T-helper 9 cell (primary cell): ENCODE data around the gene GPR179.
A peak's percentile ranks its signal among the peaks of the same experiment; 100 is the strongest.

Experiments used
- DNase-seq: peaks from one replicate; pipeline ENCODE4 v3.0.0-alpha.2; 2020
- total RNA-seq, 2 donors: gene quantifications; one replicate each; lab custom pipeline; 2026; lab: John Stamatoyannopoulos, UW

Gene GPR179, protein sequence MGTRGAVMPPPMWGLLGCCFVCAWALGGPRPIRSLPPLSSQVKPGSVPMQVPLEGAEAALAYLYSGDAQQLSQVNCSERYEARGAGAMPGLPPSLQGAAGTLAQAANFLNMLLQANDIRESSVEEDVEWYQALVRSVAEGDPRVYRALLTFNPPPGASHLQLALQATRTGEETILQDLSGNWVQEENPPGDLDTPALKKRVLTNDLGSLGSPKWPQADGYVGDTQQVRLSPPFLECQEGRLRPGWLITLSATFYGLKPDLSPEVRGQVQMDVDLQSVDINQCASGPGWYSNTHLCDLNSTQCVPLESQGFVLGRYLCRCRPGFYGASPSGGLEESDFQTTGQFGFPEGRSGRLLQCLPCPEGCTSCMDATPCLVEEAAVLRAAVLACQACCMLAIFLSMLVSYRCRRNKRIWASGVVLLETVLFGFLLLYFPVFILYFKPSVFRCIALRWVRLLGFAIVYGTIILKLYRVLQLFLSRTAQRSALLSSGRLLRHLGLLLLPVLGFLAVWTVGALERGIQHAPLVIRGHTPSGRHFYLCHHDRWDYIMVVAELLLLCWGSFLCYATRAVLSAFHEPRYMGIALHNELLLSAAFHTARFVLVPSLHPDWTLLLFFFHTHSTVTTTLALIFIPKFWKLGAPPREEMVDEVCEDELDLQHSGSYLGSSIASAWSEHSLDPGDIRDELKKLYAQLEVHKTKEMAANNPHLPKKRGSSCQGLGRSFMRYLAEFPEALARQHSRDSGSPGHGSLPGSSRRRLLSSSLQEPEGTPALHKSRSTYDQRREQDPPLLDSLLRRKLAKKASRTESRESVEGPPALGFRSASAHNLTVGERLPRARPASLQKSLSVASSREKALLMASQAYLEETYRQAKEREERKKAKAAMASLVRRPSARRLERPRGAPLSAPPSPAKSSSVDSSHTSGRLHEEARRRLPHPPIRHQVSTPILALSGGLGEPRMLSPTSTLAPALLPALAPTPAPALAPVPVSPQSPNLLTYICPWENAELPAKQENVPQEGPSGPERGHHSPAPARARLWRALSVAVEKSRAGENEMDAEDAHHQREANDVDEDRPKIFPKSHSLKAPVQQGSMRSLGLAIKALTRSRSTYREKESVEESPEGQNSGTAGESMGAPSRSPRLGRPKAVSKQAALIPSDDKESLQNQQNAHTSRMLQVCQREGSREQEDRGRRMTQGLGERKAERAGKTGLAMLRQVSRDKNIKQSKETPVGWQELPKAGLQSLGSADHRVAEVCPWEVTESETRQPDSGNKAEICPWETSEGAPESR (N-terminal part only)
- 0 to 0.28 reads per million in 2 donors for total RNA-seq

DNA sequence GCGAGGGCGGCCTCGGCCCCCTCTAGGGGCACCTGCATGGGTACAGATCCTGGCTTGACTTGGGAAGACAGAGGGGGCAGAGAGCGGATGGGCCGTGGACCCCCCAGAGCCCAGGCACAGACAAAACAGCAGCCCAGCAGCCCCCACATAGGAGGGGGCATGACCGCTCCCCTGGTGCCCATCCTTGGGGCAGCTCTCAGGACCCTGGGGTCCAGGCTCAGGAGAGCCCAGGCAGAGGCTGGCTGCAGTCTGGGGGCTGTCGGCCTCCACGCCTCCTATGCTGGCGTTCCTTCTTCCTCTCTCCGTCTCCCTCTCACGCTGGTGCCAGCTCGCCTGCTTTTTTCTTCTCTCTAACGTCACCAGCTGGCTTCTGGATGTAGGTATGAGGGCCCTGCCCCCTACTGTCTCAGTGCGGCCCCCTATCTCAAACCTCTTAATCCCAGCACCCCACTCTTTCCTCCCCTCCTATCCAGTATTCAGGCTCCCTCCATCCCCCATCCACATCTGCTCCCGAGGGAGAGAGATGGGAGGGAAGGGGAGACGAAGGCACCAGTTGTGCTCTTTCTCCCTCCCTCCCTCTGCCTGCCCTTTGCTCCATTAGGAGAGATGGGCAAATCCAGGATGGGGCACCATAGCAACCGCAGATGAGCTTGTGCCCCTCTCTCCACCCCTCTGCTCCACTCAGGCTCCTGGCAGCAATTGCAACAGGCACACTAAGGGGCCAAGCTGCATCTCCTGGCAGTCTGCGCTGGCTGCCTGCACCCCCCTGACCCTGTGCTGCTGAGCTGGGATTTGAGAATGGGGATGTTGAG is at the start of gene GPR179:
Gene GPR179 (minus strand): TSS at position 349 of the 812 bp plus-strand sequence. CDS start 167 bp downstream, at position 182.
- DNase-seq, result no peak

DNA sequence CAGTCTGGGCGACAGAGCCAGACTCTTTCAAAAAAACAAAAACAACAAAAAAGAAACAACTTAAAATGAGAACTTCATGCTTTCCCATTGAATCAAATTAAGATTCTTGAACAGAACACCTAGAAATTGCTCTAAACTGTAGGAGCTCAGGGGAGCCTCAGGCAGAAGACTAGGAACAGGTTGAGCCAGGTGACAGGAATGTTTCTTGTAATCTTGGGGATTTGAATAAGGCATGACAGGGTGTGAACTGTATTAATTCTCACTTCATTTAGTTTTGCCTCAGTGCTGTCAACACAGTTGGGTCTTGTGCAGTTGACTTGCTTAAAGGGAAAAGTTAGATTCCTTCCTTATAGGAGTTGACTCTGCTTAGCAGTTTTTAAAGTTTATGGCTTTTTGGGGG is 35.7 kb upstream of the GPR179 start:
- DNase-seq, result no peak

DNA sequence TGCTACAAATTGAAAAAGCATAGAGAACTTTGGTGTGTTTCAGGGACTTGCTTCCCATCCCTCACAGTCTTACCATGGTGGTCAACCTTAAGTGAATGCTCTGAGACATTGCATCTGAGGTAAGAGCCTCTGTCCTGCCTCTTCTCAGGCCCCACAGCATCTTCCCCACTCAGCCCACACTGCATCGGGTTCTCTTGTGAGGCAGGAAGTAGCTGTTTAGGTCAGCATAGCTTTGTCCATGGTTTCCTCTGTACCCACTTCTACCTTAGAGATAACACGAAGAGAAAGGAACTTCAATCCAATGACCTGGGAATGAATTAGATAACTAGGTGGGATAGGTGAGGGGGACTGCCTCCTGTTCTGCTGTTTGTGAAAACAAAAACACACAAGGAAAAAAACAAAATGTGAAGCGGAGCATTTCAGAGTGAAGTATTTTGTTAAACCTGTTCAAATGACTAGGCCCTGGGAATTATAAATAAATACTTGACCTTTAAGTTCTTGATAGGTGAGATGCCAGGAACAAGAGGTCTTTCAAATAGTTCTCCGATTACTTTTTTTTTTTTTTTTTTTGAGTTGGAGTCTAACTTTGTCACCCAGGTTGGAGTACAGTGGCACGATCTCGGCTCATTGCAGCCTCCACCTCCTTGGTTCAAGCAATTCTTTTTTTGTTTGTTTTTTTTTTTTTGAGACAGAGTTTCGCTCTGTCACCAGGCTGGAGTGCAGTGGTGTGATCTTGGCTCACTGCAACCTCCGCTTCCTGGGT is 25.5 kb upstream of the GPR179 start:
- DNase-seq, result no peak

DNA sequence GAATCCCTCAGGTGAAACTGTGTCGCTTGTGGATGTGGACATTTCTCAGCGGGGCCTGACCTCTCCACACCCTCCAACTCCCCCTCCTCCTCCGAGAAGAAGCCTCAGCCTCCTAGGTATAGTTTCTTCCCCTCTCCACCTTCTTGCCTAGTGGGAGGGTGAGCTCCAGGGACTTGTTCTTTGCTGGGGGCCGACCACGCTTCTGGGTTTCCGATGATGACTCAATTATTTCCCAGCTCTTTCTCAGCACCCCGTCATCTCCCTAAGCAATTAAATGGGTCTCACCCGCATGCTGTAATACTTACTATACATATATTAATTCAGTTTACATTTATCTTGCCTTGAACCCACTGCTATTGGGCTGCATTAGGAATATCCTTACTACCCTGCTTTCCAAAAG is 21.0 kb upstream of the GPR179 start:
- DNase-seq, result no peak

DNA sequence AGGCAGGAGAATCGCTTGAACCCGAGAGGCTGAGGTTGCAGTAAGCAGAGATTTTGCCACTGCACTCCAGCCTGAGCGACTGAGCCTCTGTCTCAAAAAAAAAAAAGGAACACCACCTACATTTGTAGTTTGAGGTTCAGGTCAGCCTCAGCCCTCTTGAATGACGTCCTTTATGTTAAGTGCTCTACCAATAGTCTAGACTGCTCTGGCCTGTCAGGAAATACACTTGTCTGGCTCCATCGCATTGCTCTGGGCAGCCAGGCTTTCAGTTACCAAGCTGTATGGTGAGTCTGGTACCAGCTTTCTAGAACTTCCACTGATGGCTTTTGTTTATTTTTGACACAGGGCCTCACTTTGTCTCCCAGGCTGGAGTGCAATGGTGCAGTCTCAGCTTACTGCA is 19.3 kb upstream of the GPR179 start:
- DNase-seq, result no peak

DNA sequence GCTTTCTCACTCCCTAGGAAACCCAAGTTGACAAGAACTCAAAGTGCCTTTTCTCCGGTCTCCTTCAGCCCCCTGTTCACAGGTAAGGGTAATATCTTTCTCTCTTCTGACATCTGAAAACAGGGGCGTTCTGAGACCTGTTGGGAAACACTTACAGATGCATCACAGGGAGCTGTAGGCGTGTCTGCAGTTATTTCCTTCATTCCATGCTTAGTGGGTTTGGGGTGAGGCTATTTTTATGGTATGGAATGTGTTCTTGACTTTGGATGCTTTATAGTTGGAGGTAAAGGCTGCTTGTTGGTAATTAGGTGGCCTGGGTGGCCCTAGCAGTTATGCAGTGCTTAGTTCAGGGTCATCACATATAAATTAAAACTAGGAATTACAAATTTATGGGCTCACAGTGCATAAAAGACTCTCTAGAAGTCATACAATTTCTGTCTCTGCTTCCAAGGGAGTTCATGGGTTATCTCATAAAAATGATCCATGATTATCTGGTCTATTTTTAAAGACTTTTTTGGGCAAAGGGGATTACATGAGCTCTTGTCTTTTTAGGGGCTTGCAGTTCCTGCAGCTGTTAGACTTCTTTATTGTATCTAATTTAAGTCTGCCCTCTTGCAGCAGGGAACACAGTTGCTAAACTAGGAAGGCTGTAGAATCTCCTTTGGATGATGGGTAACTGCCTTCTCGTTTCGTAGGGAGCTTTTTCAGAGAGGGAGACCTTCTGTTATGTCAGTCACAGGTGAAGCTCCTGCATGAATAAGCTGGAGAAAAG is 18.1 kb upstream of the GPR179 start:
- no peak for DNase-seq

DNA sequence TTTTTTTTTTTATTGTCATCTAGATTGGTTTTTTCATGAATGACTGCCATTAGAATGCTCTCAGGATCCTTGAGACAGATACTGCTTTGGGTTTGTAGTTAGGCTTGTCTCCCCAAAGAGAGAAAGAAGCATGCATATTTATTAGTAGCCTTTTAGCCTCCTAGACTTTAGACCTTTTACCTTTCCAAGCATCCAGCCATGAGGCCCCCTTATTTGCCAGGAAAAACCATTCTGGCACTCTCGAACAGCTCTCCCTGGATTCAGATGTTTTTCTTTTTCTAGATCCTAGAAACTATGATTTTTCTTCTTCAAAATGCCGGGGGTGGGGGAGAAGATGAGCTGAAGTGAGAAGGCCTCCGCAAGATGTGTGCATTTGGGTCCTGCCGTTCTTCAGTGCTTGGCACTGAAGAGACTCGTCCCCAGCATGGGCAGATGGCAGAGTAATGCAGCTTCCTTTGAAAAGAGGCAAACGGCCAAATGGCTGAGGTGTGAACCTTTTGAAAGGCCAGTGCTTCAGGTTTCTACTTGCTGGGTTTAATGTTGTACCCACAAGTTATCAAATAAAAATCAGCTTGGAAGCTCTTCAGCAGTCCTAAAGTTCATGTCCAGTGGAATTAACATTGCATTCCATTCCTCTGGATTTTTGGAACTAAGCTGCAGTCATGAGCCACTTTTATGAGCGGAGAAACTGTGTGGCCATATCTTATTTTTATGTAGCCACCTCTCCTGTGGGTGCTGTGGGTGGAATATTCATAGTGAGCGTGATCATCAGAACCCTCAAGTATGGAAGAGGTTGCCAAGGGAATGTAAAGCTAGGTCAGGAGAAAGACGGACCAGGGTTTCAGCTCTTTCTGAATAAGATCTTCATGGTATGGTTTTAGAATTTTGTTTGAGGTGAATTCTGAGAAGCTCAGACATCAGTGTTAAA is 15.1 kb upstream of the GPR179 start:
- no peak for DNase-seq

DNA sequence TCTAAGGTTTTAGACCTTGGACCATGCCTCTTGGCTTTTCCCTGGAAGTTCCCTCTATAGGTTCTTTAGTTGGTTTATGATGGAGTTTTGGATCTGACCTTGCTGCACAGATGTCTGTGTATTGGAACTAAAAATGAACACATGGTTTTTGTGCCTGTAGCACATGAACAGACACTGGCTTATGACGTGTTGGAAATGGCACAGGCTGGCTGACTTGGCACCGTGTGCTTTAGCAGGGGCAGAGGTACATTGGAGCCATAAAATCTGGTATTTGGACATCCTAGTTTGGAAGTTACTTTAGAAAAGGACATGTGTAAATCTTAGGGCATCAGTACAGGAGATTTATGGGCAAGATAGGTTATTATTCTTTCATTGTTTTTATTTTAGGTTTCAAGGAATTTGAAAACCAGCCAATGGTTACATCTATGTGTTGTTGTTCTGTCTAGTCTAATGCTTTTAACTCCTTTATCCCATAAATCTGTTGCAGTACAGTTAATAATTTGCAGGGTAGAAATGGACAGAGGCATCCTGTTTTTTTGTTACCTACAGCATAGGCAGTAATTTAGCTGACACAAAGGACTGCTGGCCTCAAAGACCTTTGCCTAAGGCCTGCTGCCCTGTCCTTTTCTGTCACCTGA is 13.8 kb upstream of the GPR179 start:
- no peak for DNase-seq

DNA sequence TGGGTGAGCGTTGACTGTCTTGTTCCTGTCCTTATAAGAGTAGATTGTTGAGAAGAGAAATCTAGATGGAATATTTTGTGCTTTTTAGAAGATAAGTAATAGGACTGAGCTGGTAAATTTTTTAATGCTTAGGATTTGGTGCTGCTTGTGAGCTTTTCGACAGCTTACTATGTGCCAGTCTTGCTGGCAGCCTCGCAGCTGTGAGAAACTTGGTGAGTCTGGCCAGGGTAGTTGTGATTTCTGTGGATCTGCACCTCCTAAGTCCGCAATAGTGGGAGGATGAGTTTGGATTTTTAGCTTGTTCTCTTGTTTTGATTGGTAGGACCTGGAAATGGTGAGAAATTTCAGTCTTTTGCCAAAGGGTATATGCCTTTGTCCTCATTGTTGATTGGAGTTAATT is 11.5 kb upstream of the GPR179 start:
- DNase-seq, result no peak

DNA sequence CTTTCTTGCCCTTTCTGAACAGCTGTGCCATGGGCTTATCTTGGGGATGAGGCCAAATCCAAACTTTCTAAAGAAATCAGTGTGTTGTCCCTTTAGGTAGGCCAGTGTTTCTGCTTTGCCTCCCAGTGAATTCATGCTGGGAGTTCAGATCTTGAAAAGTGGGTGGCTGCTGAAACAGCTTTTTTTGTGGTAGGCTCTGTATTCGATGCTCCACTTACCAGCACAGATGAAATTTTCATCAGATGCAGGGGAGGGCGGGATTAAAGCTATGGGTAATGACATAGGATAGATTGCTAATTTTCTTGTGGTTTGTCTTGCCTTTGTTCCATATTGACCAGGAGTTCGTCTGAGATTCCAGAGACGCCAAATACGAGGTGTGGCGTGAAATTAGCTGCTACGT is 10.7 kb upstream of the GPR179 start:
- DNase-seq, result no peak

DNA sequence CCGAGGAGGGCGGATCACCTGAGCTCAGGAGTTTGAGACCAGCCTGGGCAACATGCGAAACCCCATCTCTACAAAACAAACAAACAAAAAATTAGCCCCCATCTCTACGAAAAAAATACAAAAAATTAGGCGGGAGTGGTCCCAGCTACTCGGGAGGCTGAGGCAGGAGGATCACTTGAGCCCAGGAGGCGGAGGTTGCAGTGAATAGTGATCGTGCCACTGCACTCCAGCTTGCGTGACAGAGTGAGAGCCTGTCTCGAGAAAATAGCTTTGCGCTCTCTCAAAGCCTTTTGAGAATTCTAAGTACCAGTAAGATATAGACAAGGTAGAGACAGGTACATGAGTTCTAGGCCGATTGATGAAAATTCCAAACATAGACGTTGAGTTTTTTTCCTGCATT is 9.9 kb upstream of the GPR179 start:
- no peak for DNase-seq

DNA sequence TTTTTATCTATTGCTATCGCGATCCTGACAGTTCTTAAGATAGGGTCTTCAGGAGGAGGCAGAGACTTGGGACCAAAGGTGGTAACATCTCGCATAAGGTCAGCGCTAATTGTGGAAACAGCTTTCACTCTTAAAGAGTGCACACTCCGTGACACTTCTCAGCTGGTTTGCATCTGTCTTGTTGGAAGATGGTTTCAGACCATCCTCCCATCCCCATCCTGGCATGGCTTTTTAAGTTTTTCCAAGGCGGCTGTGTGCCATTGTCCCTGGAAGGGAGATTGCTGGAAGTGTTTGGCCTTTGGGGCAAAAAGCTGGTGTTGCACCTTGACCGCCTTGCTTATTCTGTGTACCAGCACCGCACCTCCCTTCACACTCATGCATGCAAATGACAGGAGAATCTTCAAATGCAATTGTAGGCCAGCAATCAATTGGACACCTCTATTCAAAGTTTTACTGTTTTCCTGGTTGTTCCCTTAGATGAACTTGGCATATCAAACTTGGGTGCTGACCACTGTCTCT is 9.4 kb upstream of the GPR179 start:
- DNase-seq, result no peak

DNA sequence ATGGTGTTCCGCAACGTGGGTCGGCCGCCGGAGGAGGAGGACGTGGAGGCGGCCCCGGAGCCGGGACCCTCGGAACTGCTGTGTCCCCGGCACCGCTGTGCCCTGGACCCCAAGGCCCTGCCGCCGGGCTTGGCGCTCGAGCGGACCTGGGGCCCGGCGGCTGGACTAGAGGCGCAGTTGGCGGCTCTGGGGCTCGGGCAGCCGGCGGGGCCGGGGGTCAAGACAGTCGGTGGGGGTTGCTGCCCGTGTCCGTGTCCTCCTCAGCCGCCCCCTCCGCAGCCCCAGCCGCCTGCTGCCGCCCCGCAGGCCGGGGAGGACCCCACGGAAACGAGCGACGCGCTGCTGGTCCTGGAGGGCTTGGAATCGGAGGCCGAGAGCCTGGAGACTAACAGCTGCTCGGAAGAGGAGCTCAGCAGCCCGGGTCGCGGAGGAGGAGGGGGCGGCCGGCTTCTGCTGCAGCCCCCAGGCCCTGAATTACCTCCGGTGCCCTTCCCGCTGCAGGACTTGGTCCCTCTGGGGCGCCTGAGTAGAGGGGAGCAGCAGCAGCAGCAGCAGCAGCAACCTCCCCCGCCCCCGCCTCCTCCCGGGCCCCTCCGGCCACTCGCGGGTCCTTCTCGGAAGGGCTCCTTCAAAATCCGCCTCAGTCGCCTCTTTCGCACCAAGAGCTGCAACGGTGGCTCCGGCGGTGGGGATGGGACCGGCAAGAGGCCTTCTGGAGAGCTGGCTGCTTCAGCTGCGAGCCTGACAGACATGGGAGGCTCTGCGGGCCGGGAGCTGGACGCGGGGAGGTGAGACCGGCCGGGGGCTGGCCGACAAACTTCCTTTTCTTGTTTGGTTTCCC is 8.7 kb upstream of the GPR179 start:
- DNase-seq, result peak; percentile 6

DNA sequence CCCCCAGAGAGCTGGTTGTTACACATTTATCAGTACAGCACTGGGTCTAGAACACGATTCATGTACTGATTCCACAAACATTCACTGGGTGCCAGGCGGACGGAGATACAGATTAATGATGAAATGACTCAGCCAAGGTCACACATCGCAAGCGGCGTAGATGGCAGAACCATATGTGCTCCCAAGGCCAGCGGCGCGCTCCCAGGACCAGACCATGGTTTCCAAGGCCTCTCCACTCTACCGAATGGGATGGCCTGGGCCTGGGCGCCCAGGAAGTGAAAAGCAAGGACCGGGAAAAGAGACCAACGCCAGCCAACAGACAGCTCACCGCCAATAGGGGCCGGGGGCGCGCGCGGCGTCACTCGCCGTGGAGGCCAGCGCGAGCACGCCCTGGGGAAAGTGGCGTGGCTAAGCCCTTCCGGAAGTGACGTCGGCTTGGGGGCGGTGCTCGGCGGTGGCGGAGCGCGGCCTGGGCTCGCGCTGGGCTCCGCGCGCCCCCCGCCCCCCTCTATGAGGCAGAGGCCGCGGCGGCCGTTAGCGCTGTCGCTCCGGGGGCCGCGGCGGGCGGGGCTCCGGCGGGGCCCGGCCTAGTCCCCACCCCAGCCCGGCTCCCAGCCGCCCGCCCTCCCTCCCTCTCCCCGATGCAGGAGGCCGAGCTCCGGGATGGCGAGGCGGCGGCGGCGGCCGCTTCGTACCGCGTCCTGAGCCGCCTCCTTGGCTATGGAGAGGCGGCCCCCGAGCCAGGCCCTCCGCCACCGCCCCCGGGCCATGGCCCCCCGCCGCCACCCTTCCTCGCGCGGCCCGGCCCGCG is 7.9 kb upstream of the GPR179 start, which contains the start of gene SOCS7:
Gene SOCS7 (plus strand): TSS at position 433 of the 811 bp plus-strand sequence. CDS start 209 bp downstream, at position 642.
- peak; percentile 95 for DNase-seq

DNA sequence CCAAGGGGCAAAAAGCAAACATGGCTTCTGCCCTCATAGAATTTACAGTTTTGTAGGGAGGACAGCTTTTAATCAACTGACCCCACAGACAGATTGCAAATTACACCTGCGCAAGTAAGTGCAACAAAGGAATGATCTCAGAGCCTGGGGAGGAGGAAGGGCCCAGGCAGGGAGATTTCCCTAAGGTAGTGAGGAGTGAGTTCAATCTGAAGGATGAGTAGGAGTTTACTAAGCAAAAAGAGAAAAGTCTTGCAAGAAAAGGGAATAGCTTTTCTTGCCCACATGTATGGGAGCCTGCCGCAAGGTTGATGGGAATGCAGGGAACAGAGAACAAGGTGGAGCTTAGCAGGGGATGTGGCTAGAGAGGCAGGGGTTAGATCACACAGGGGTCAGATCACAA is 6.3 kb upstream of the GPR179 start:
- no peak for DNase-seq

DNA sequence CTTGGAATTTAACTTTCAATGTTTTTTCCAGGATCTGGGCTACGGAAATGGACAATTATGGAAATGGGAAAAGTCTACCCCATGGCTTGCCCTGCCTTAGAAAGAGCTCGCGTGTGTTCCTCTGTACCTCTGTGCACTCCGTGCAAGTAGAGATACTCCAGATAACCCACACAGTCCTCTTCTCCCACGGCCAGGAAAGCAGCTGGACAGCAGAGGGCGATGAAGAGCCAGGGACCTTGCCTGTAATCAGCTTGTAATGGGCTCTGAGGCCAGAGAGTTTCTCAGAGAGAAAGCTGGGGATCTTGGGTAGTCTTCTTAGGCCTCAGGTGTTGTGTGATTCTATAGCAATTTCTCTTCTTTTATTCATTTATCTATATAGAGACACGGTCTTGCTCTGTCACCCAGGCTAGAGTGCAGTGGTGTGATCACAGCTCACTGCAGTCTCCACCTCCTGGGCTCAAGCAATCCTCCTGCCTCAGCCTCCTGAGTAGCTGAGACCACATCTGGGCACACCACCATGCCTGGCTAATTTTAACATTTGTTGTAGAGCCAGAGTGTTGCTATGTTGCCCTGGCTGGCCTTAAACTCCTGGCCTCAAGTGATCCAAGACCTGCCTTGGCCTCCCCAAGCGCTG is 5.5 kb upstream of the GPR179 start:
- peak; percentile 78 for DNase-seq
